D721Med (cell line): ENCODE data around the gene PSMB3.

Experiments used
- DNase-seq: peaks from one replicate; pipeline ENCODE4 v3.0.0; 2011; ENCODE audit warnings: low spot score; ENCODE audit not compliant: insufficient read length
- FAIRE-seq: peaks from 2 replicates; lab custom pipeline; 2011; peaks lifted over from hg19 to GRCh38; lab: Jason Lieb, UNC
- TF ChIP-seq, protein P1 (sequence below): IDR thresholded peaks from 2 replicates; pipeline ENCODE4 v1.5.1; 2012; ENCODE audit warnings: mild to moderate bottlenecking, control low read depth; ENCODE audit not compliant: insufficient read depth; ENCODE audit errors: missing control alignments

PSMB3 gene

DNA sequence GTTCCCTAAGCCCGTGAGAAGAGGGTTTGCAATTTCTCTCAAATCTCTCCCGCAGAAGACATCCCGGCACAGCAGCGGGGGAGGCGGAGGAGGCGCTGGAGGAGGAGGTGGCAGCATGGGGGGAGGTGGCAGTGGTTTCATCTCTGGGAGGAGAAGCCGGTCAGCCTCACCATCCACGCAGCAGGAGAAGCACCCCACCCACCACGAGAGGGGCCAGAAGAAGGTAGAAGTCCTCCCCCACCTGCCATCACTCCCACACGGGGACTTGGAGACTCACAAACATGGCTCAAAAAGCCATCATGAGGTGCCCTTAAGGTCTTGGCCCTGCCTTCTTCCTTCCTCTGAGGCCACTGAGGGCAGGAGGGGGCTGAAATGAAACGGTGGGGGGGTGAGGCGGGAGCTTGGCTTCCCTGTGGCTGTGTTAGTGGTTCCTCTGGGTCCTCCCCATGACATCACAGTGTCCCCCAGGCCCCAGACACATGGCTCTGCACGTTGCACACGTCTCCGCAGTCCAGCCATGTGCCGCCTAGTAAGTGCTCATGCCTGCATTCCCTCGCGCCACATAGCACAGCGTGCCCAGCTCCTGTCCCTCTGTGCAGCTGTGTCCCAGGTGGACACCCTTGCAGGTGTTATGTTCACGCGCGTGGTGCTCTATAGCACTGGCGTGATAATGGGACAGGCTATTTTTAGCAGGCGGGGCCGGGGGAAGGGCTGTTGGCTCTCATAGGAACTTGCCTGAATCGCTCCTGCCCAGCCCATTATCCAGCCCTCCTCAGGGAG, 40.6 kb upstream of the PSMB3 start:
- FAIRE-seq (no peak), DNase-seq (no peak)
- TF ChIP-seq, protein P1, sequence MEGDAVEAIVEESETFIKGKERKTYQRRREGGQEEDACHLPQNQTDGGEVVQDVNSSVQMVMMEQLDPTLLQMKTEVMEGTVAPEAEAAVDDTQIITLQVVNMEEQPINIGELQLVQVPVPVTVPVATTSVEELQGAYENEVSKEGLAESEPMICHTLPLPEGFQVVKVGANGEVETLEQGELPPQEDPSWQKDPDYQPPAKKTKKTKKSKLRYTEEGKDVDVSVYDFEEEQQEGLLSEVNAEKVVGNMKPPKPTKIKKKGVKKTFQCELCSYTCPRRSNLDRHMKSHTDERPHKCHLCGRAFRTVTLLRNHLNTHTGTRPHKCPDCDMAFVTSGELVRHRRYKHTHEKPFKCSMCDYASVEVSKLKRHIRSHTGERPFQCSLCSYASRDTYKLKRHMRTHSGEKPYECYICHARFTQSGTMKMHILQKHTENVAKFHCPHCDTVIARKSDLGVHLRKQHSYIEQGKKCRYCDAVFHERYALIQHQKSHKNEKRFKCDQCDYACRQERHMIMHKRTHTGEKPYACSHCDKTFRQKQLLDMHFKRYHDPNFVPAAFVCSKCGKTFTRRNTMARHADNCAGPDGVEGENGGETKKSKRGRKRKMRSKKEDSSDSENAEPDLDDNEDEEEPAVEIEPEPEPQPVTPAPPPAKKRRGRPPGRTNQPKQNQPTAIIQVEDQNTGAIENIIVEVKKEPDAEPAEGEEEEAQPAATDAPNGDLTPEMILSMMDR: no peak

DNA sequence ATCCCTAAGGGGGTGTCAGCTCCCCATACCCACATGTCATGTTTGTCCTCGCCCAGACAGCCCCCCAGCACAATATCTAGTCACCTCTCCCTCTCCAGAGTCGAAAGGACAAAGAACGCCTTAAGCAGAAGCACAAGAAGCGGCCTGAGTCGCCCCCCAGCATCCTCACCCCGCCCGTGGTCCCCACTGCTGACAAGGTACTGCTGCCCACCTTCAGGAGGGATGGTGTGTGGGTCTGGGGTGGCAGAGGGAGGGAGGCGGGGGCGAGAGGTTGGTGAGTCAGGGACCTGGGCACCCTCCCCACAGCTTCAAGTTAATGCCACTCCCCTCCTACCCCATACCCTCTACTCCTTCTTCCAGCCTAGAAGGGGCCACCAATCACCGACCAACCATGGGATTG, 39.9 kb upstream of the PSMB3 start:
- TF ChIP-seq, protein P1: no peak
- no peak for DNase-seq
- FAIRE-seq: no peak

DNA sequence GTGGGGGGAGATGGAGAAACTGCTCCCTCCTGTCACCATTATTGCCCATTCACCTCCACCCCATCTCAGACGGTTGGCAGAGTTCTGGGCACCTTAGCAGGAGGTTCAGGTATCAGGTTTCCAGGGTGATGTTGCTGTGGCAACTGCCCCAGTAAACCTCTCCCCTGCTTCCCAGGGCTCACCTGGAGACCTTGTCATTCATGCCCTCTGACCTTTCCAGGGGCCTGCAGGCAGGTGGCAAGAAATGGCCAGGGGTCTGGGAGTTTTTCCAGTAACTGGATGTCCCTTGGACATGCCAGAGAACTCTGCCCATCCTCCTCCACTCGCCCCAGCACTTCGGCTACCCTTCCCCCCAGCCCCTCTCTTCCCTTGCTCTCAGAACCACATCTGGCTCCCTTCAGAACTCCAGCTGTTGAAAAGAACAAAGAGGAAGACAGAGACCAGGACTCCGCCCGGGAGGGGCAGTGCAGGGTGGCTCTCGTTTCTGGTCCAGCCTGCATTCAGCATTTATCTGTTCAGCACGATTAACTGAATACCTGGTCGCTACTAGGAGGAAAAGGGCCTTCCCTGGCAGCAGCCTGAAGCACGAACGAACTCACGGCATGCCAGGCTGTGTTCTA, 39.0 kb upstream of the PSMB3 start:
- TF ChIP-seq, protein P1: no peak
- FAIRE-seq (no peak), DNase-seq (no peak)

DNA sequence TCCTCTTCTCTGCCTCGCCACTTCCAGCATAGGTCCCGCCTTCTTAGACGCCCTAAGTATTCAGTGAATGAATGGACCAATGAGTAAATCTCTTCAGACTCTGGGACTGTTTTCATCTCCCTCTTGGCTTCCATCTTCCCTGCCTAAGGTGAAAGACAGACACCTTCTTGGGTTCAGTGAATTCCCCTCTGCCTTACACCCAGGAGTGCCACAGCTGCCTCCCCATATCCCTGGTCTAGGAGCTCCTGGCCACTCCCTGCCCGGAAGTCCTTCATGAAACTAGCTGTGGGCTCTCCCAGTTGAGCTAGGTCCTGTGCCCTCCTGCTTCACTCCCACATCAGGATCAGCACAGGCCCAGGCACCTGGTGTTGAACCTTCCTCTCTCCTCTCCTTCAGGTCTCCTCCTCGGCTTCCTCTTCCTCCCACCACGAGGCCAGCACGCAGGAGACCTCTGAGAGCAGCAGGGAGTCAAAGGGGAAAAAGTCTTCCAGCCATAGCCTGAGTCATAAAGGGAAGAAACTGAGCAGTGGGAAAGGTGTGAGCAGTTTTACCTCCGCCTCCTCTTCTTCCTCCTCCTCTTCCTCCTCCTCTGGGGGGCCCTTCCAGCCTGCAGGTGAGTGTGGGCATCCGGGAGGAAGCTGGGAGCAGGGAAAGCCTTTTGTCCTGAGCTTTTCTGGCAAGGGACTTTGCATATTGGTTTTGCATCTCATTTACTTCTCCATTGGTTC, 37.2 kb upstream of the PSMB3 start:
- TF ChIP-seq, protein P1: no peak
- FAIRE-seq (no peak), DNase-seq (no peak)

DNA sequence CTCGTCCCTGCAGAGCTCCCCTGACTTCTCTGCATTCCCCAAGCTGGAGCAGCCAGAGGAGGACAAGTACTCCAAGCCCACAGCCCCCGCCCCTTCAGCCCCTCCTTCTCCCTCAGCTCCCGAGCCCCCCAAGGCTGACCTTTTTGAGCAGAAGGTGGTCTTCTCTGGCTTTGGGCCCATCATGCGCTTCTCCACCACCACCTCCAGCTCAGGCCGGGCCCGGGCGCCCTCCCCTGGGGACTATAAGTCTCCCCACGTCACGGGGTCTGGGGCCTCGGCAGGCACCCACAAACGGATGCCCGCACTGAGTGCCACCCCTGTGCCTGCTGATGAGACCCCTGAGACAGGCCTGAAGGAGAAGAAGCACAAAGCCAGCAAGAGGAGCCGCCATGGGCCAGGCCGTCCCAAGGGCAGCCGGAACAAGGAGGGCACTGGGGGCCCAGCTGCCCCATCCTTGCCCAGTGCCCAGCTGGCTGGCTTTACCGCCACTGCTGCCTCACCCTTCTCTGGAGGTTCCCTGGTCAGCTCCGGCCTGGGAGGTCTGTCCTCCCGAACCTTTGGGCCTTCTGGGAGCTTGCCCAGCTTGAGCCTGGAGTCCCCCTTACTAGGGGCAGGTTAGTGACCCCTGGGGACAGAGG, 36.1 kb upstream of the PSMB3 start:
- no peak for DNase-seq
- TF ChIP-seq, protein P1: no peak
- no peak for FAIRE-seq

DNA sequence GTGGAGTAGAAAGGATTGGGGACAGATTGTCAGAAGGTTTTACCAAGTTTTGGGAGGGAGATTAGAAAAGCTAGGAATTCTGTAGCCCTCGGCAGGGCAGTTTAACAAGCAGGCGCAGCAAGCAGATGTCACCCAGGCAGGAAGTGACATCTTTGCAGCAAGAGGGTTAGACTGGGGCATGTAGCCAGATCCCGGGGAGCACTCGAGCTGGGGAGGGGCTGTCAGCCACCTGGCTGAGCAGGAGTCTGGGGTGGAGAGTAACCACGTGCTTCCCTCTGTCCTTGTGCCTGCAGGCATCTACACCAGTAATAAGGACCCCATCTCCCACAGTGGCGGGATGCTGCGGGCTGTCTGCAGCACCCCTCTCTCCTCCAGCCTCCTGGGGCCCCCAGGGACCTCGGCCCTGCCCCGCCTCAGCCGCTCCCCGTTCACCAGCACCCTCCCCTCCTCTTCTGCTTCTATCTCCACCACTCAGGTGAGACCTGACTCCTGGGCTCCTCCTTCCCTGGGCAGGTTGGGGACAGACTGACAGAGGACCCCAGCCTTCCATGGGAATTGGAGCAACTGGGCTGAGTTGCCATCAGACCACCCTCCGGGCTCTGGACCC, 35.3 kb upstream of the PSMB3 start:
- DNase-seq: no peak
- FAIRE-seq: no peak
- TF ChIP-seq, protein P1: no peak
